22Rv1 (cell line): Measurements from ENCODE around the gene MRTFB.
"Not testable (repeated sequence)": the region's sequence is repeated elsewhere in the genome, so short reads cannot be mapped to it uniquely, and the experiment has no call there.

Experiments
- H3K27ac ChIP-seq: fragments of 450-650 bp; 2 replicates; pipeline ENCODE4 v1.5.1; 2017
- ZFX ChIP-seq: fragments of 450-650 bp; IDR thresholded peaks from 2 replicates; pipeline ENCODE4 v1.6.1; 2017; ENCODE audit warnings: antibody characterized with exemption, borderline replicate concordance
- TF ChIP-seq, protein P1 (sequence below): fragments of 450-650 bp; IDR thresholded peaks from 2 replicates; pipeline ENCODE4 v1.5.1; 2017; ENCODE audit warnings: mild to moderate bottlenecking

Gene MRTFB

DNA sequence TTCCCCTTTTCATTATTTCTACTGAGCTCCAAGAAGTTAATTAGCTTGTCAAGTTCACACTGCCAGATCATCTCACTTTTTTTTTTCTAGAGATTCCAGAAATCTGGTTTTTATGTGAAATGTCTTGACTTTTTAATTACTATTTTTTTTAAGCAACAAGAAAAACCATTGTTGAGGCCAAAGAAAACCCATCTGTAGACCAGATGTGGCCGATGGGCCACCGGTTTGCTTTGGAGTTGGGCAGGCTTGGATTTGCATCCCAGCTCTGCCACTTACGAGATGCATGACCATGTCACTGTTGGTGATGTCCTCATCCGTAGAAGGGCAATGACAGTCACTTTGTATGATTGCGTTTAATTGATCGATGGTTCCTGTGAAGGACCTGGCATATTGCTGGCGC, 34.2 kb upstream of the MRTFB start:
- TF ChIP-seq, protein P1, sequence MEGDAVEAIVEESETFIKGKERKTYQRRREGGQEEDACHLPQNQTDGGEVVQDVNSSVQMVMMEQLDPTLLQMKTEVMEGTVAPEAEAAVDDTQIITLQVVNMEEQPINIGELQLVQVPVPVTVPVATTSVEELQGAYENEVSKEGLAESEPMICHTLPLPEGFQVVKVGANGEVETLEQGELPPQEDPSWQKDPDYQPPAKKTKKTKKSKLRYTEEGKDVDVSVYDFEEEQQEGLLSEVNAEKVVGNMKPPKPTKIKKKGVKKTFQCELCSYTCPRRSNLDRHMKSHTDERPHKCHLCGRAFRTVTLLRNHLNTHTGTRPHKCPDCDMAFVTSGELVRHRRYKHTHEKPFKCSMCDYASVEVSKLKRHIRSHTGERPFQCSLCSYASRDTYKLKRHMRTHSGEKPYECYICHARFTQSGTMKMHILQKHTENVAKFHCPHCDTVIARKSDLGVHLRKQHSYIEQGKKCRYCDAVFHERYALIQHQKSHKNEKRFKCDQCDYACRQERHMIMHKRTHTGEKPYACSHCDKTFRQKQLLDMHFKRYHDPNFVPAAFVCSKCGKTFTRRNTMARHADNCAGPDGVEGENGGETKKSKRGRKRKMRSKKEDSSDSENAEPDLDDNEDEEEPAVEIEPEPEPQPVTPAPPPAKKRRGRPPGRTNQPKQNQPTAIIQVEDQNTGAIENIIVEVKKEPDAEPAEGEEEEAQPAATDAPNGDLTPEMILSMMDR, result no peak
- no peak for TF ChIP-seq ZFX

GRCh38 chr16:14037960-14038359, 33.2 kb upstream of the MRTFB start:
- TF ChIP-seq, protein P1, result no peak
- no peak for TF ChIP-seq ZFX
- H3K27ac ChIP-seq, result no peak overlapping the region

More for the DNA sequence above, 34.2 kb upstream of the MRTFB start:
- no peak overlapping the region for H3K27ac ChIP-seq

DNA sequence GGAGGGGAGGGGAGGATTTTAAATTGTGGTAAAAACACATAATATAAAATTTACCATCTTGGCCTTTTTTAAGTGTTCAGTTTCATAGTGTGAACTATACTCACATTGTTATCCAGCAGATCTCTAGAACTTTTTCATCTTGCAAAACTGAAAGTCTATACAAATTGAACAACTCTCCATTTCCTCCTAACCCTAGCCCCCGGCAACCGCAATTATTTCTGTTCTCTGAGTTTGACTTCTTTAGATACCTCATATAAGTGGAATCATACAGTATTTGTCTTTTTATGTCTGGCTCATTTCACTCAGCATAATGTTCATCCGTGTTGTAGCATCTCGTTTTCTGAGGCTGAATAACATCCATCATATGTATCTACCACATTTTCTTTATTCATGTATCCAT, 30.0 kb upstream of the MRTFB start:
- no peak overlapping the region for H3K27ac ChIP-seq
- TF ChIP-seq ZFX, result no peak
- TF ChIP-seq, protein P1, result no peak

GRCh38 chr16:14042706-14043105, 28.4 kb upstream of the MRTFB start:
- TF ChIP-seq ZFX, result no peak
- TF ChIP-seq, protein P1, result no peak
- H3K27ac ChIP-seq, result no peak overlapping the region

GRCh38 chr16:14043278-14043677, 27.8 kb upstream of the MRTFB start:
- no peak overlapping the region for H3K27ac ChIP-seq

GRCh38 chr16:14043793-14044192, 27.3 kb upstream of the MRTFB start:
- TF ChIP-seq, protein P1, result no peak
- TF ChIP-seq ZFX, result no peak

More at GRCh38 chr16:14043278-14043677, 27.8 kb upstream of the MRTFB start:
- TF ChIP-seq, protein P1, result no peak
- no peak for TF ChIP-seq ZFX

DNA sequence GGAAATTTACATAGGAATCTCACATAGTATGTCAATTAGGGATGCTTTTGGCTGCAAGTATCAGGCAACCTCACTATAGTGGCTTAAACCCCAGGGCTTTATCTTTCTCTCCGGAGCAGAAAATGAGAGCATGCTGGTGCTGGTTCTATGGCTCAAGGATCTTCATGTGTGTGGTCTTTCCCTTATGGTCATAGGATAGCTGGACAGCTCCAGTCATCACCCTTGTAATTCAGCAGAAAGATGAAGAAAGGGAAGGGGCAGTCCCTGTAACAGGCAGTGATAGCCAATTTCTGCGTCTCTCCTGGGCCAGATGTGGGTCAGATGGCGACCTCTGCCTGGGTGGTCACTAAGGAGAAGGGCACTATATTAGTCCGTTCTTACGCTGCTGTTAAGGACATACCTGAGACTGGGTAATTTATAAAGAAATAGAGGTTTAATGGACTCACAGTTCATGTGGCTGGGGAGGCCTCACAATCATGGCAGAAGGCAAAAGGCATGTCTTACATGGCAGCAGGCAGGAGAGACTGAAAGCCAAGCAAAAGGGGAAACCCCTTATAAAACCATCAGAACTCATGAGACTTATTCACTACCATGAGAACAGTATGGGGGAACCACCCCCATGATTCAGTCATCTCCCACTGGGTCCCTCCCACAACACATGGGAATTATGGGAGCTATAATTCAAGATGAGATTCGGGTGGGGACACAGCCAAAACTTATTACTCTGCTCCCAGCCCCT, 23.8 kb upstream of the MRTFB start:
- H3K27ac ChIP-seq, result not testable (repeated sequence)

More at GRCh38 chr16:14043793-14044192, 27.3 kb upstream of the MRTFB start:
- H3K27ac ChIP-seq, result no peak overlapping the region
